ENCODE results near the gene STAG2. TPM values are rescaled to one million over a fixed set of nuclear protein-coding genes. Genes with fewer than 3 reads are reported as not detected.
A peak's percentile ranks its signal among the peaks of the same experiment; 100 is the strongest.
"Not testable (repeated sequence)": the region's sequence is repeated elsewhere in the genome, so short reads cannot be mapped to it uniquely, and the experiment has no call there.

STAG2 gene
- polyA plus RNA-seq = 10 to 100 TPM; 40.2 to 62.1 (median 52.5) TPM

GRCh38 chrX:123961268-123962005 lies at the start of gene STAG2:
STAG2 (plus strand) TSS chrX:123961706; CDS start chrX:124022628, 60,922 bp downstream.
- peaks cover 29 to 33% (median 32%) of the 10 kb centered on the region in 3 donors for H3K27me3 Mint-ChIP-seq (ENCODE audit: low read depth in 3 of 3)
- peaks cover 38 to 52% of the 10 kb centered on the region in 2 donors for H3K4me1 Mint-ChIP-seq
- peak within 1 kb of the TSS; percentile 93 to 99 (median 98) for H3K4me3 Mint-ChIP-seq
- peaks cover 0 to 8% (median 0%) of the 10 kb centered on the region in 3 donors for H3K36me3 Mint-ChIP-seq
- DNase-seq = peak; percentile 48 to 59 (median 59)
- peaks cover 0 to 3% (median 0%) of the 10 kb centered on the region in 6 donors for H3K9me3 Mint-ChIP-seq
- H3K27ac Mint-ChIP-seq = peak within 1 kb of the TSS; percentile 95 to 100 (median 99)

DNA sequence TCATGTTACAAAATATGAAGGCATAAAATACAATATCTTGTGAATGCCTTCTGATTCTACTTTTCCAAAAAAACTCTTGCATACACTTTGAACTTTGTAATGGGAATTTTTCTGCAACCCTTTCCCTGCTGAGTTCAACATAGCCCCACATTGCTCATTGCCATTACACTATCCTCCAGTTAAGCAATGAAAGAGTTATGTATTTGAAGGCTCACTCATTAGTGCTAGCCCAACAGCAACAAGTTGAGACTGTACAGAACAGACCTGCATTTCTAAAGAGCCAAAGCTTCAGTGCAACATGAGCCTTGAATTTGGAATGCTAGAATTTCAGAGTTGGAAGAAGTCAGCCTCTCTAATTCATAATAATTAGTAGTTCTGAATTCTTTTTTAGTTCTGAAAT lies 44.4 kb upstream of the STAG2 start:
- Mint-ChIP-seq H3K4me3 (no peak overlapping the region), H3K36me3 (no peaks in the 10 kb centered on the region), H3K9me3 (no peaks in the 10 kb centered on the region), H3K27me3 (ENCODE audit: low read depth in 3 of 3) (no peaks in the 10 kb centered on the region), H3K4me1 (no peaks in the 10 kb centered on the region), H3K27ac (no peak overlapping the region)
- no peak for DNase-seq

DNA sequence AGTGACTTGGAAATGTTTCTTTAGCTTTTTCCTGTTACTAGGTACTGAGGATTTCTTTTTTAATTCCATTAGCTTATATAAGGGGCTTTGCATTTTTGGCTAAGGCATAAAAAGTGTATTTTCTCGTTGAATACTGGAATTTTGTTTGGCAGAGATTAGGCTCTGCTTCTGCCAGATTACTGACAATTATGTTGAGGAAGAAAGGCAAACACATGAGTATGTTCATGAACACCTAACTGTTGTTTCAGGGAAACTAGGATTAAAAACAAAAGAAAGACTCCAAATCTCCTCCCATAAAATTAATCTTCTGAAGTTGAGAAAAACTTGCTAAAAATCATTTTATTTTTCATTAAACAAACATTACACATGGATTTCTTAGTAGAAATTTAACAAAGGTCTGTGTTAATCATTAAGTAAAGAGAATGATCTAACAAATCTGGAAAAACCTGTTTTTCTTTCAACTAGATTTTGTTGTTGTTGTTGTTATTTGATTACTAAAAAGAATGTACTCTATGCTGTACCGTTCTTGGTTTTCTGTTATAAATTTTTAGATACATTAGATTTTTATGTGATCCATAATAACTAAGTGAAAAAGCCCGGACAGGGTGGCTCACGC lies 43.3 kb upstream of the STAG2 start:
- no peaks in the 10 kb centered on the region for H3K27me3 Mint-ChIP-seq (ENCODE audit: low read depth in 3 of 3)
- no peak overlapping the region for H3K4me3 Mint-ChIP-seq

GRCh38 chrX:123920105-123920785 lies 41.3 kb upstream of the STAG2 start:
- Mint-ChIP-seq H3K4me1 (no peaks in the 10 kb centered on the region), H3K27me3 (ENCODE audit: low read depth in 3 of 3) (no peaks in the 10 kb centered on the region), H3K9me3 (no peaks in the 10 kb centered on the region), H3K27ac (no peak overlapping the region), H3K36me3 (no peaks in the 10 kb centered on the region), H3K4me3 (no peak overlapping the region)
- DNase-seq = no peak

More for the DNA sequence above, 43.3 kb upstream of the STAG2 start:
- Mint-ChIP-seq H3K4me1 (no peaks in the 10 kb centered on the region), H3K9me3 (no peaks in the 10 kb centered on the region), H3K27ac (no peak overlapping the region), H3K36me3 (no peaks in the 10 kb centered on the region)
- no peak for DNase-seq

- H3K9me3 Mint-ChIP-seq = no peaks in the 10 kb centered on the region
- H3K27ac Mint-ChIP-seq = no peak overlapping the region
- H3K4me3 Mint-ChIP-seq = no peak overlapping the region
- DNase-seq = no peak
- peaks cover 0 to 3% (median 0%) of the 10 kb centered on the region in 3 donors for H3K36me3 Mint-ChIP-seq
- H3K27me3 Mint-ChIP-seq (ENCODE audit: low read depth in 3 of 3) = peaks cover 0 to 2% (median 0%) of the 10 kb centered on the region in 3 donors
- H3K4me1 Mint-ChIP-seq = no peaks in the 10 kb centered on the region
Measured at GRCh38 chrX:123923211-123923610, 38.3 kb upstream of the STAG2 start.

DNA sequence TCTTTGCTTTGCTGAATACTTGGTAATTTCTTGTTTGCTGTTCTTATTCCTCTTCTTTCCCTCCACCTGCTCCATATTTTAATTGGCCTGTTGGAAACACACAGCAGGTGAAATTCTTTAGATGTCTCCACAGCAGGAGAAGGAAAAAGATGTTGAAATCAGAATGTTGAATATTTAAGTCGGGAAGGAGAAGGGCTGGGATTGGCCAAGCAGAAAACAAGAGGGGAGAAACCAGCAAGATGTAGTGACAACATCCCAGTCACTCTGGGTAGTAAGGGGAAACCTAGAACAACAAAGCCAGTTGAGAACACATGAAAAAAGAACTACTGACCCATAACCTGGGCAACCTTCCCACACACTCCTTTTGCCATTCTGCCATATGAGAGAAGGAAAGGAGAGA lies 37.3 kb upstream of the STAG2 start:
- Mint-ChIP-seq H3K4me1 (no peaks in the 10 kb centered on the region), H3K27ac (no peak overlapping the region), H3K4me3 (no peak overlapping the region), H3K27me3 (ENCODE audit: low read depth in 3 of 3) (peaks cover 0 to 2% (median 0%) of the 10 kb centered on the region in 3 donors), H3K9me3 (no peaks in the 10 kb centered on the region), H3K36me3 (peaks cover 0 to 3% (median 0%) of the 10 kb centered on the region in 3 donors)
- DNase-seq = no peak

- H3K4me1 Mint-ChIP-seq = no peaks in the 10 kb centered on the region
- no peaks in the 10 kb centered on the region for H3K9me3 Mint-ChIP-seq
- no peak overlapping the region for H3K4me3 Mint-ChIP-seq
- H3K27me3 Mint-ChIP-seq (ENCODE audit: low read depth in 3 of 3) = peaks cover 0 to 6% (median 2%) of the 10 kb centered on the region in 3 donors
- H3K27ac Mint-ChIP-seq = no peak overlapping the region
- no peak for DNase-seq
- peaks cover 0 to 3% (median 0%) of the 10 kb centered on the region in 3 donors for H3K36me3 Mint-ChIP-seq
Measured at GRCh38 chrX:123927845-123928244, 33.7 kb upstream of the STAG2 start.

DNA sequence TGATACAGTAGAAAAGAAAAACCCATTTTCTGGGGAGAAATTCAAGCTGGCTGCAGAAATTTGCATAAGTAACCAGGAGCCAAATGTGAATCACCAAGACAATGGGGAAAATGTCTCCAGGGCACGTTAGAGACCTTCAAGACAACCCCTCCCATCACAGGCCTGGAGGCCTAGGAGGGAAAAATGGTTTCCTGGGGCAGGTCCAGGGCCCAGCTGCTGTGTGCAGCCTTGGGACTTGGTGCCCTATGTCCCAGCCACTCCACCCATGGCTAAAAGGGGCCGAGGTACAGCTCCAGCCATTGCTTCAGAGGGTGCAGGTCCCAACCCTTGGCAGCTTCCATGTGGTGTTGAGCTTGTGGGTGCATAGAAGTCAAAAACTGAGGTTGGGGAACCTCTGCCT lies 29.5 kb upstream of the STAG2 start:
- H3K27ac Mint-ChIP-seq, H3K9me3 Mint-ChIP-seq, DNase-seq, H3K4me3 Mint-ChIP-seq, H3K4me1 Mint-ChIP-seq, H3K36me3 Mint-ChIP-seq: not testable (repeated sequence)
- peaks cover 0 to 11% (median 2%) of the 10 kb centered on the region in 3 donors for H3K27me3 Mint-ChIP-seq (ENCODE audit: low read depth in 3 of 3)

DNA sequence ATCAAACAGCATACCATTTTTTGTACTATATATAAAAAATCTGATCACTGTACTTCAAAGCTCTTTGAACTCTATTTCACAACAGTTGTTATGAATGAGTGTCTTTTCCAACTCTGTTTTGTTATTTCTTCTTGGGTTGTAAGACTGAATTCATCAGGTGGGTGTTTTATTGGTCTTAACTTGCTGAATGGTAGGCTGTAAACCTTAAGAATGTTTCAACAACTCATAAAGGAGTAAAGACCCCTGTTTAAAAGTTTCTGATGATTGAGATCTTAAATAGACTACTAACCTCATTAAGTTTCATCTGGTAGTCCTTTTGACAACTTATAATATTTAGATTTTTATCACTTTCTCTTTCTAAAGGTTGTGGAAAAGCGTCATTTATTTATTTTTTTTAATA lies 18.4 kb upstream of the STAG2 start:
- no peak for DNase-seq
- H3K4me3 Mint-ChIP-seq = no peak overlapping the region
- H3K27me3 Mint-ChIP-seq (ENCODE audit: low read depth in 3 of 3) = peaks cover 0 to 6% (median 0%) of the 10 kb centered on the region in 3 donors
- H3K36me3 Mint-ChIP-seq = no peaks in the 10 kb centered on the region
- no peak overlapping the region for H3K27ac Mint-ChIP-seq
- H3K4me1 Mint-ChIP-seq = no peaks in the 10 kb centered on the region
- no peaks in the 10 kb centered on the region for H3K9me3 Mint-ChIP-seq

- no peak overlapping the region for H3K4me3 Mint-ChIP-seq
- DNase-seq = no peak
- no peaks in the 10 kb centered on the region for H3K36me3 Mint-ChIP-seq
- H3K9me3 Mint-ChIP-seq = no peaks in the 10 kb centered on the region
- no peak overlapping the region for H3K27ac Mint-ChIP-seq
- no peaks in the 10 kb centered on the region for H3K4me1 Mint-ChIP-seq
- H3K27me3 Mint-ChIP-seq (ENCODE audit: low read depth in 3 of 3) = peaks cover 0 to 6% (median 0%) of the 10 kb centered on the region in 3 donors
Measured at GRCh38 chrX:123943488-123943887, 18.0 kb upstream of the STAG2 start.

DNA sequence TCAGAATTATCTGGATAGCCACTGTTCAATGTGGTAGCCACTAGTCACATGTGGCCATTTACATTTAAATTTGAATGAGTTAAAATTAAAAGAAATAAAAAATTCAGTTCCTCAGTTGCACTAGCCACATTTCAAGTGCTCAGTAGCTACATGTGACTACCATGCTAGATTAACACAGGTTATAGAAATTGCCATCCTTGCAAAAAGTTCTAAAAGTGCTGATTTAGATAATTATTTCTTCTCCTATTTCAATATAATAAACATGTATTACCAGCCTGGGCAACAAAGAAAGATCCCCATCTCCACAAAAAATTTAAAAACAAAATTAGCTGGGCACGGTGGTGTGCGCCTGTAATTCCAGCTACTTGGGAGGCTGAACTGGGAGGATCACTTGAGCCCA lies 11.7 kb upstream of the STAG2 start:
- no peaks in the 10 kb centered on the region for H3K4me1 Mint-ChIP-seq
- no peak for DNase-seq
- H3K27me3 Mint-ChIP-seq (ENCODE audit: low read depth in 3 of 3) = peaks cover 0 to 5% (median 2%) of the 10 kb centered on the region in 3 donors
- no peak overlapping the region for H3K4me3 Mint-ChIP-seq
- no peak overlapping the region for H3K27ac Mint-ChIP-seq
- no peaks in the 10 kb centered on the region for H3K9me3 Mint-ChIP-seq
- no peaks in the 10 kb centered on the region for H3K36me3 Mint-ChIP-seq

DNA sequence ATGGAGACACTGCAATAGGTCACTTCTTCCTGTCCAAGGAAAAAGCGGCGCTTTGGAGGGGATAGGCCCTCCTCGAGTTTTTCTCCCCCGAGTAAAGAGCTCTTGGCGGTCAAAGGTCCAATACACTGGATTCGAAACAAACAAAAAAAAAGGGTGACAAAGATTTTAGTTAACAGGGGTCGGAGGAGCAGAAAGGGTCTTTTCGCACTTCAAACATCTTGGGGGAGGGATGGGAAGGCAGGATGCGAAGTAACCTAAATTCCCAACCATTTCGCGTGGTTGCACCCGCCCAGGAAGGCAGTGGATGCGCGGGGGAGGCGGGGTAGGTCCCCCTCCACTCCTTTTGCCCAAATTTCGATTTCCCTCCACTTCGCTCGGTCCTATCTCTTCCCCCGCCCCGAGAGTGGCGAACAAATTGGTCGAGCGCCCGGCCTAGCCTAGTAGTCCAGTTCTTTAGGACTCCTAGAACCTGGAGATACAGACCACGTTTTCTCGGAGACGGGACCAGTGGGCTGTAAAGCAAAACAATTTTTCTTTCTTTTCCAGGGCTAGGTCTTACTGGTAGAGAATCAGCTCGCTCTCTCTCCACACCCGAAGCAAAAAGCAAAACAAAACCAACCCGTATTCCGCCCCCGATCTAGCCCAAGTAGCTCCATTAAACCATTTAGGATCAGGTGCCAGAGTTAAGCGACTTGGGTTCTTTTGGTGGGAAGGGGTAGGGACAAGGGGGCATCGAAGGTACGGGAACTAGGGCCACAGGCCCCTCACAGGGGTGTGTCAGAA lies 2.0 kb upstream of the STAG2 start:
- peaks cover 0 to 8% (median 0%) of the 10 kb centered on the region in 3 donors for H3K36me3 Mint-ChIP-seq
- peaks cover 0 to 3% (median 0%) of the 10 kb centered on the region in 6 donors for H3K9me3 Mint-ChIP-seq
- peak overlapping the region; percentile 93 to 99 (median 98) for H3K4me3 Mint-ChIP-seq
- peak in 1 of 3 donors; percentile 50 for DNase-seq
- peak overlapping the region; percentile 95 to 100 (median 98) for H3K27ac Mint-ChIP-seq
- H3K4me1 Mint-ChIP-seq = peaks cover 25 to 32% of the 10 kb centered on the region in 2 donors
- peaks cover 29 to 33% (median 32%) of the 10 kb centered on the region in 3 donors for H3K27me3 Mint-ChIP-seq (ENCODE audit: low read depth in 3 of 3)

GRCh38 chrX:123960956-123961267 lies 594 bp upstream of the STAG2 start:
- H3K36me3 Mint-ChIP-seq = peaks cover 0 to 8% (median 0%) of the 10 kb centered on the region in 3 donors
- peaks cover 29 to 33% (median 32%) of the 10 kb centered on the region in 3 donors for H3K27me3 Mint-ChIP-seq (ENCODE audit: low read depth in 3 of 3)
- peaks cover 0 to 3% (median 0%) of the 10 kb centered on the region in 6 donors for H3K9me3 Mint-ChIP-seq
- peaks cover 36 to 47% of the 10 kb centered on the region in 2 donors for H3K4me1 Mint-ChIP-seq
- peak overlapping the region; percentile 94 to 100 (median 98) for H3K27ac Mint-ChIP-seq
- DNase-seq = no peak
- H3K4me3 Mint-ChIP-seq = peak overlapping the region; percentile 93 to 99 (median 98)

Data from immature natural killer cell (primary cell).